ENCODE results near the gene CES2.

Gene CES2

DNA sequence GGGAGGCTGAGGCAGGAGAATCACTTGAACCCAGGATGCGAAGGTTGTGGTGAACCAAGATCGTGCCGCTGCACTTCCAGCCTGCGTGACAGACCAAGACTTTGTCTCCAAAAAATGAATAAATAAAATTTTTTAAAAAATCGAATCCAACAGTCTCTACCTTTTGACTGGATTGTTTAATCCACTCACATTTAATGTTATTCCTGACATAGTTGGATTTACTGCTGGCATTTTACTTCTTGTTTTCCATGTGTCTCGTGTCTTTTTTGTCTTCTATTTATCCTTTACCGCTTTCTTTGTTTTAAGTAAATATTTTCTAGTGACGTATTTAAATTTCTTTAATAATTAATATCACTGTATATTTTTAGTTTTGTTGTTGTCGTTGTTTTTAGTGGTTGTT lies 47.7 kb downstream of the CES2 start:
- no peak overlapping the region for H3K4me3 ChIP-seq (ENCODE audit: low read length)
- no peak overlapping the region for H3K27ac ChIP-seq (ENCODE audit: low read length)
- H3K9me3 ChIP-seq (replicated peaks; ENCODE audit: insufficient read depth, low read length), result no peaks in the 10 kb centered on the region
- DNase-seq, result no peak
- no peak overlapping the region for H3K4me2 ChIP-seq (ENCODE audit: low read depth, low read length)
- no peaks in the 10 kb centered on the region for H3K79me2 ChIP-seq (ENCODE audit: low read length)
- no peaks in the 10 kb centered on the region for H3K36me3 ChIP-seq (replicated peaks; ENCODE audit: insufficient read depth, low read length)
- TF ChIP-seq EZH2phosphoT487 (IDR thresholded peaks at IDR 0.05; ENCODE audit: low read length) (no peak), EZH2 (optimal IDR thresholded peaks at IDR 0.05; ENCODE audit: low read depth, low read length) (no peak)
- TF ChIP-seq, protein P1, sequence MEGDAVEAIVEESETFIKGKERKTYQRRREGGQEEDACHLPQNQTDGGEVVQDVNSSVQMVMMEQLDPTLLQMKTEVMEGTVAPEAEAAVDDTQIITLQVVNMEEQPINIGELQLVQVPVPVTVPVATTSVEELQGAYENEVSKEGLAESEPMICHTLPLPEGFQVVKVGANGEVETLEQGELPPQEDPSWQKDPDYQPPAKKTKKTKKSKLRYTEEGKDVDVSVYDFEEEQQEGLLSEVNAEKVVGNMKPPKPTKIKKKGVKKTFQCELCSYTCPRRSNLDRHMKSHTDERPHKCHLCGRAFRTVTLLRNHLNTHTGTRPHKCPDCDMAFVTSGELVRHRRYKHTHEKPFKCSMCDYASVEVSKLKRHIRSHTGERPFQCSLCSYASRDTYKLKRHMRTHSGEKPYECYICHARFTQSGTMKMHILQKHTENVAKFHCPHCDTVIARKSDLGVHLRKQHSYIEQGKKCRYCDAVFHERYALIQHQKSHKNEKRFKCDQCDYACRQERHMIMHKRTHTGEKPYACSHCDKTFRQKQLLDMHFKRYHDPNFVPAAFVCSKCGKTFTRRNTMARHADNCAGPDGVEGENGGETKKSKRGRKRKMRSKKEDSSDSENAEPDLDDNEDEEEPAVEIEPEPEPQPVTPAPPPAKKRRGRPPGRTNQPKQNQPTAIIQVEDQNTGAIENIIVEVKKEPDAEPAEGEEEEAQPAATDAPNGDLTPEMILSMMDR (IDR thresholded peaks at IDR 0.05; ENCODE audit: low read length), result no peak
- H3K4me1 ChIP-seq (ENCODE audit: low read length), result no peaks in the 10 kb centered on the region
- no peak overlapping the region for H2AFZ ChIP-seq (ENCODE audit: low read length)
- no peak overlapping the region for H3K9ac ChIP-seq (ENCODE audit: low read length)
- H3K9me2 ChIP-seq (replicated peaks; ENCODE audit: insufficient read depth, low read length), result no peaks in the 10 kb centered on the region
- H3F3A ChIP-seq (ENCODE audit: insufficient read depth, low read length), result no peaks in the 10 kb centered on the region
- H4K20me1 ChIP-seq (ENCODE audit: insufficient read depth, low read length), result no peaks in the 10 kb centered on the region
- H3K27me3 ChIP-seq (replicated peaks; ENCODE audit: insufficient read depth, low read length), result no peaks in the 10 kb centered on the region

DNA sequence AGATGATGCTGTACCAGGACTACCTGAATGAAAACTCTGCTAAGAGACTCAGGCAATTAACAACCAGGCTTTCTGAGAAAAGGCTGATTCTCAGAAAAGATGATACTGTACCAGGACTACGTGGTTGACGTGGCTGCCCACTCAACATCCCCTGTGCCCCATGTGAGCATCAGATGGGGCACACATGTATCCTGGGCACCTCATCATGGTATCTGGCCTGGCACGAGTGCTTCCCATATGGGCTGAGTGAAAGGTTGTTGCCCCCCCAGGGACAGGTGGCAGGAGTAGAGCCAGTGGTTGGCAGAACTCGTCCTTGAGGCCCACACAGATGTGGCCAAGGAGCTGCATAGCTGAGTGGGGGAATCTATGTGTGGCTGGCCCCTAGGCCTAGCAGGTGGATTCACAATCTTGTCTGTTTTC lies 49.6 kb downstream of the CES2 start:
- H3K36me3 ChIP-seq (replicated peaks; ENCODE audit: insufficient read depth, low read length), result no peaks in the 10 kb centered on the region
- H3K9me2 ChIP-seq (replicated peaks; ENCODE audit: insufficient read depth, low read length), result no peaks in the 10 kb centered on the region
- H3K9me3 ChIP-seq (replicated peaks; ENCODE audit: insufficient read depth, low read length), result no peaks in the 10 kb centered on the region
- H3K27ac ChIP-seq (ENCODE audit: low read length), result no peak overlapping the region
- no peaks in the 10 kb centered on the region for H3F3A ChIP-seq (ENCODE audit: insufficient read depth, low read length)
- no peaks in the 10 kb centered on the region for H3K79me2 ChIP-seq (ENCODE audit: low read length)
- H3K4me2 ChIP-seq (ENCODE audit: low read depth, low read length), result no peak overlapping the region
- H3K27me3 ChIP-seq (replicated peaks; ENCODE audit: insufficient read depth, low read length), result no peaks in the 10 kb centered on the region
- H3K4me1 ChIP-seq (ENCODE audit: low read length), result no peaks in the 10 kb centered on the region
- no peak overlapping the region for H3K4me3 ChIP-seq (ENCODE audit: low read length)
- H2AFZ ChIP-seq (ENCODE audit: low read length), result no peak overlapping the region
- TF ChIP-seq EZH2 (optimal IDR thresholded peaks at IDR 0.05; ENCODE audit: low read depth, low read length) (no peak), EZH2phosphoT487 (IDR thresholded peaks at IDR 0.05; ENCODE audit: low read length) (no peak)
- TF ChIP-seq, protein P1 (IDR thresholded peaks at IDR 0.05; ENCODE audit: low read length), result no peak
- H3K9ac ChIP-seq (ENCODE audit: low read length), result no peak overlapping the region
- DNase-seq, result no peak
- H4K20me1 ChIP-seq (ENCODE audit: insufficient read depth, low read length), result no peaks in the 10 kb centered on the region

DNA sequence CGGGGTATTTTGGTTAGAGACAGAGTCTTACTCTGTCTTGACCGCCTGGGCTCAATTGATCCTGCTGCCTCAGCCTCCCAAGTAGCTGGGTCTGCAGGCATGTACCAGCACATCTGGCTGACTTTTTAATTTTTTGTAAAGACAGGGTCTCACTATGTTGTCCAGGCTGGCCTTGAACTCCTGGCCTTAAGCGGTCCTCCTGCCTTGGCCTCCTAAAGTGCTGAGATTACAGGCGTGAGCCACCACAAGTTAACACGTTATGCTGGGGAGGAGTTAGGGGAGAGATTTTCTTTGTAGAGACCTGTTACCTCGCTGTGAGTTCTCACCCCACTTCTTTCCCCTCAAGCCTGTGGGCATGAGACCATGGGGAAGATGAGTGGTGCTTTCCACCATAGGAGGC lies 51.2 kb downstream of the CES2 start:
- no peaks in the 10 kb centered on the region for H3F3A ChIP-seq (ENCODE audit: insufficient read depth, low read length)
- H3K9me3 ChIP-seq (replicated peaks; ENCODE audit: insufficient read depth, low read length), result no peaks in the 10 kb centered on the region
- H3K27ac ChIP-seq (ENCODE audit: low read length), result no peak overlapping the region
- no peaks in the 10 kb centered on the region for H4K20me1 ChIP-seq (ENCODE audit: insufficient read depth, low read length)
- TF ChIP-seq EZH2 (optimal IDR thresholded peaks at IDR 0.05; ENCODE audit: low read depth, low read length) (no peak), EZH2phosphoT487 (IDR thresholded peaks at IDR 0.05; ENCODE audit: low read length) (no peak)
- TF ChIP-seq, protein P1 (IDR thresholded peaks at IDR 0.05; ENCODE audit: low read length), result no peak
- no peak overlapping the region for H3K9ac ChIP-seq (ENCODE audit: low read length)
- H3K4me1 ChIP-seq (ENCODE audit: low read length), result no peaks in the 10 kb centered on the region
- no peak overlapping the region for H2AFZ ChIP-seq (ENCODE audit: low read length)
- no peaks in the 10 kb centered on the region for H3K27me3 ChIP-seq (replicated peaks; ENCODE audit: insufficient read depth, low read length)
- no peaks in the 10 kb centered on the region for H3K79me2 ChIP-seq (ENCODE audit: low read length)
- no peak for DNase-seq
- H3K9me2 ChIP-seq (replicated peaks; ENCODE audit: insufficient read depth, low read length), result no peaks in the 10 kb centered on the region
- no peak overlapping the region for H3K4me2 ChIP-seq (ENCODE audit: low read depth, low read length)
- no peak overlapping the region for H3K4me3 ChIP-seq (ENCODE audit: low read length)
- H3K36me3 ChIP-seq (replicated peaks; ENCODE audit: insufficient read depth, low read length), result no peaks in the 10 kb centered on the region

Measured in MM.1S (cell line).